ENCODE results near the gene RSRC2.
"Not testable (repeated sequence)": the region's sequence is repeated elsewhere in the genome, so short reads cannot be mapped to it uniquely, and the experiment has no call there.

The RSRC2 gene

DNA sequence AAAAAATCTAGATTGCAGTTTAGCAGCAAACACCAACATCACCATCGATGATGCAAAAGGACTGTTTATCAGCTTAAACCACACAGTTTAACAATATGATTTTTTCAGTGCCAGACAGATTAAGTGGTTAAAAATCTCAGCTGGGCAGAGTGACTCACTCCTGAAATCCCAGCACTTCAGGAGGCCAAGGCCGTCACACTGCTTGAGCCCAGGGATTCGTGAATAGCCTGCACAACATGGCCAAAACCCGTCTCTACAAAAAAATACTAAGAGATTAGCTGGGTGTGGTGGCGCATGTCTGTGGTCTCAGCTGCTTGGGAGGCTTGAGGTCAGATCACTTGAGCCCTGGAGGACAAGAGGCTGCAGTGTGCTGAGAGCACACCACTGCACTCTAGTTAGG, 8.9 kb downstream of the RSRC2 start:
- no peak for DNase-seq

DNA sequence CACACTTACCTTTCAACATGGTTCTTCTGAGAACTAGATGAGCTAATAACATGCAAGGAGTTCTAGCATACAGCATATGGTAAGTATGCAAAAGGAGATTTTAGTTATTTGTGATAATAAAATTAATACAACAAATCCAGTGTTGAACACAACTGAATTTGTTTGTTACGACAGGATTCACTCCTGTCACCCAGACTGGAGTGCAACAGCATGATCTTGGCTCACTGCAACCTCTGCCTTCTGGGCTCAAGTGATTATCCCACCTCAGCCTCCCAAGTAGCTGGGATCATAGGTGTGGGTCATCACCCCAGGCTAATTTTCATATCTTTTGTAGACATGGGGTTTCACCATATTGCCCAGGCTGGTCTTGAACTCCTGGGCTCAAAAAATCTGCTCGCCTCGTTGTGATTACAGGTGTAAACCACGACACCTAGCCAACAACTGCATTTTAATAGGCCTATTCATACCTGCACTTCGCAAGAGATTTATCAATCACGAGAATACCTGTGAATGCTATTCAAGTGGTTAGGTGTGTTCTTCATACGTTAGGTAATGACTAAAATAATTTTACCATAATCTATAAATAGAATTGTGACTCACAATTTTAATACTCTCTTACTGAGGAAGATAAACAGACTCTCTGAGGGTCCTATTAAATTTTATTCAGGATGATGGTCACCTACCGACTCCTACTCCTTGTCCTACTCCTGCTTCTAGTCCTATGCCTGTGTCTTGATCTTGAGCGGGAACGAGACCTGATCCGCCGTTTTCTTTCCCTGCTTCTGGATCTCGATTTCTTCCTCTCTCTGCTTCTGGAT, 10.0 kb downstream of the RSRC2 start:
- DNase-seq = no peak

DNA sequence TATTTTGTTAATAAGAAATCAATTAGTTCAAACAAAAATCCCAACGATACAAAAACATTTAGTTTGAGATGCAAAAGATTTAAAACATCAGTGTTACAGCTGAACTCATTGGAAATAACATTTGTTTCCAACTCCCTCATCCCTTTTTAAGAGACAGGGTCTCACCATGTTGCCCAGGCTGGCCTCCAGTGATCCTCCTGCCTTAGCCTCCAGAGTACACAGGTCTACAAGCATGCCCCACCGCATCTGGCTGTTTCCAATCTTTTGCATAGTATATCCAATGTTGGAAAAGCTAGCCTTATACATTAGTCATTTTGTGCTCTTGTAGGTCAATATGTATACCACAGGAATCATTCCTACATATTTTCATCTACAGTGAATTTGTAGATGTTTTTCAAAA, 11.5 kb downstream of the RSRC2 start:
- DNase-seq = no peak

DNA sequence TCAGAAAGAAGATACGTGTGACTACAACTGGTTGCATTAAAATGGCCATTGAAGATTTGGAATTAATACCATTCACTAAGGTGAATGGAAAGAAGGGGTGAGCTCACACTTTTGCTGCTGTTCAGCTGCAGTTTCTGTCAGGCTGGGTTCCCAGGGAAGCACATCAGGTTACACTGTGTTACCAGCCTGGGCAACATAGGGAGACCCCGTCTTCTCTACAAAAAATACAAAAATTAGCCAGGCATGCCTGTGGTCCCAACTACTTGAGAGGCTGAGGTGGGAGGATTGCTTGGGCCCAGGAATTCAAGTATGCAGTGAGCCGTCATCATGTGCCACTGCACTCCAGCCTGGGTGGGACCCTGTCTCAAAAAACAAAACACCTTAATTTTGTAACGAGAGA, 13.1 kb downstream of the RSRC2 start:
- no peak for DNase-seq

DNA sequence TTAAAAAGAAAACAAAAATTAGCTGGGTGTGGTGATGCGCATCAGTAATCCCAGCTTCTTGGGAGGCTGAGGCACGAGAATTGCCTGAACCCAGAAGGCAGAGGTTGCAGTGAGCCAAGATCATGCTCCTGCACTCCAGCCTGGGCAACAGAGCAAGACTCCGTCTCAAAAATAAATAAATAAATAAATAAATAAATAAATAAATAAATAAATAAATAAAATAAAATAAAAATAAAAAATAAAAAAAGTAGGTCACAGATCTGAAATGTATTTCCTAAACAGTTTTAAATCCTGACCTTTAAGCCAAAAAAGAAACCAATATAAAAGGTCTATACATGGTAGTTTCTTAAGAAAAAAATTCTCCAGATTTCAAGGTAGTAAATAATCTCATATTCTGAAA, 13.7 kb downstream of the RSRC2 start:
- DNase-seq = not testable (repeated sequence)

DNA sequence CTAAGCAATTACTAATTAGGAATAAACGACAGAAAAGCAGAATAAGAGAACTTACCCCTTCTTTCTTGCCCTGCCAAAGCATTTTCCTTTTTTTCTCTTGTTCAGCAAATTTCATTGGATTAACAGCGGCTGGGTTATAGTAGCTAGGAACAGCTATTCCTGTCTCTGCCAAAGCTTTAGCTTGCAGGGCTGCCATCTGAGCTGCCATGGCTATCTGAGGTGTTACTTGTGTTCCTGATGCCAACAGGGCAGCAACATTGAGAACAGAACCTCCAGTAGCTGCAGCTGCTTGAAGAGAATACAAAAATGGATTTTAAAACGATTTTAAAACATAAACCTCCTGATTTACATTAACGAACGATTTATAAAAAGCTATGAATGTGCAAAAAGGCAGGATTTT, 18.6 kb downstream of the RSRC2 start:
- DNase-seq = no peak

DNA sequence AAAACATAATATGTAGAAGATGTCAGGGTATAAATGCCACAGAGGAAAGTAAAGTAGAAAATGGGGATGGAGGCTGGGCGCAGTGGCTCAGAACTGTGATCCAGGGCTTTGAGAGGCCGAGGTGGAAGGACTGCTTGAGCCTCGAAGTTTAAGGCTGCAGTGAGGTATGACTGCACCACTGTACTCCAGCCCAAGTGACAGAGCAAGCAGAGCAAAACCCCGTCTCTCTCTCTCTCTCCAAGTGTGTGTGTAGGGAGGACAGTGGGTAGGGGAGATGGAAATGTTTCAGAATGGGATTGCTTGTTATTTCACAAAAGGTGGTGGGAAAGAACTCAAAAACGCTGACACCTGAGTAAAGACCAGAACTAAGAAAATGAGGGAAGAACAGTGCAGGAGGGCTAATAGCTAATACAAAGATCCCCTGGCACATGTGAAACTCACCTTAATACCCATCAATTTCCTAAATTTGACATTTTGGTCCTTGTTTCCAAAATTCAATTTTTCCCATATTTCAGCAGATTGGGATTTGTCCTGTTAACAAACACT, 20.3 kb downstream of the RSRC2 start:
- DNase-seq = no peak

DNA sequence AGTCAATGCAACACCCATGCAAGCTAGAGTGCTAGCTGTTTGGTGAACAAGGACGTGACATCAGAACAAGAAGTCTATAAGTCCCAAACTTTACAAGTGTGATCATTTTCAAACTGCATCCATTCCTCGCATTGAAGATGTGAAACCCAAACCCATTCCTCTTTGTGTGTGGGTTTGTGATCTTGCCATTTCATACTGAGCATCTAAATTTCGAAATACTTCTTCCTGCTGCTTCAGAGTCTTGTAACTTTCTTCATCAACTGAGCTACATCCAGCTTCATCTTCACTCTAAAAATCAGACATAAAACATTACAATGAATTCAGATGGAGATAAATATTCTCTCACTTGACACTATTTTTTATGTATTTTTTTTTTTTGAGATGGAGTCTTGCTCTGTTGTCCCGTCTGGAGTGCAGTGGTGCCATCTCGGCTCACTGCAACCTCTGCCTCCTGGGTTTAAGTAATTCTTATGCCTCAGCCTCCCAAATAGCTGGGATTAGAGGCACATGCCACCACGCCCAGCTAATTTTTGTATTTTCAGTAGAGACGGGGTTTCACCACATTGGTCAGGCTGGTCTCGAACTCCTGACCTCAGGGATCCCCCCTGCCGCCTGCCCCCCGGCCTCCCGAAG, 21.2 kb downstream of the RSRC2 start:
- no peak for DNase-seq

DNA sequence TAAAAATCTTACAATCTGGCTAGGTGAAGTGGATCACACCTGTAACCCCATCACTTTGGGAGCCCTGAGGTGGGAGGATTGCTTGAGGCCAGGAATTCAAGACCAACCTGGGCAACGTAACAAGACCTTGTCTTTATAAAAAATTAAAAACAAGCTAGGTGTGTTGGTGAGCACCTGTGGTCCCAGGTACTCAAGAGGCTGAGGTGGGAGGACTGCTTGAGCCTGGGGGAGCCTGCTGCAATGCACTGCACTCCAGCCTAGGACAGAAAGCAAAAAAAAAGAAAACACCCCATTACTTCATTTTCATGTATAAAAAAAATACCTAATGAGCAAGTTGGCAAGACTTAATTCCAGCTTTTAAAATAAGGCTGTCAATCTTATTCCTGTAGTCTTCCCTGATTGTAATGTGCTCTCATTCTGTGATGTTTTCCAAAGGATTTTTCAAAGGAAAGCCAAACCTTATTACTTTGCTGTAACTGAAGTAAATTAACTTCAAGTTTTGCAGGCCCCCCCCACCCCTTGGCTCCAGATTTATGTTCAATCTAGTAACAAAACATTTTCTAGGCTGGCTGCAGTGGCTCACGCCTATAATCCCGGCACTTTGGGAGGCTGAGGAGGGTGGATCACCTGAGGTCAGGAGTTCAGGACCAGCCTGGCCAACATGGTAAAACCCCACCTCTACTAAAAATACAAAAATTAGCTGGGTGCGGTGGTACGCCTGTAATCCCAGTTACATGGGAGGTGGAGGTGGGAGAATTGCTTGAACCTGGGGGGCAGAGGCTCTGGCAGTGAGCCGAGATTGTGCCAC, 22.7 kb downstream of the RSRC2 start:
- DNase-seq = no peak

DNA sequence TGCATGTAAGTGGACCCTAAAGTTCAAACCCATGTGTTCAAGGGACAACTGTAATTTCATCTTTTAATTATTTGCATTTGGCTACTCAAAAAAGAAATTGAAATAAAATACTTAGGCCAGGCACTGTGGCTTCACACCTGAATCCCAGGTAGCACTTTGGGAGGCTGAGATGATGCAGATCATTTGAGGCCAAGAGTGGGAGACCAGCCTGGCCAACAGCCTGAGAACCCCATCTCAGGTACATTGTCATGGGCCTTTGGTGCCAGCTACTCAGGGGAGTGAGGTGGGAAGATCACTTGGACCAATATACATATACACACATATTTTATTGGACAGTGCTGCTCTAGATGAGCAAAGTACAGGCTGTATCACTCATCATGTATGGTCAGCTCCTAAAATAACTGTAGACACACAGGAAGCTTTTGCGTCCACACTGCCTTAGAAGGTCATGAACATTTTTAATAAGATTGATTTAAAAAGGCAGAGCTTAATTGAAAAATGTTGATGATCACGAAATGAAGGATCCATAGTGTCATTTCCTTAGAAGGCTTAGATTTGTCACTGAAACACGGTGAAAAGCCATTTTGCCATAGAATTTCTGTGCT, 23.5 kb downstream of the RSRC2 start:
- no peak for DNase-seq

DNA sequence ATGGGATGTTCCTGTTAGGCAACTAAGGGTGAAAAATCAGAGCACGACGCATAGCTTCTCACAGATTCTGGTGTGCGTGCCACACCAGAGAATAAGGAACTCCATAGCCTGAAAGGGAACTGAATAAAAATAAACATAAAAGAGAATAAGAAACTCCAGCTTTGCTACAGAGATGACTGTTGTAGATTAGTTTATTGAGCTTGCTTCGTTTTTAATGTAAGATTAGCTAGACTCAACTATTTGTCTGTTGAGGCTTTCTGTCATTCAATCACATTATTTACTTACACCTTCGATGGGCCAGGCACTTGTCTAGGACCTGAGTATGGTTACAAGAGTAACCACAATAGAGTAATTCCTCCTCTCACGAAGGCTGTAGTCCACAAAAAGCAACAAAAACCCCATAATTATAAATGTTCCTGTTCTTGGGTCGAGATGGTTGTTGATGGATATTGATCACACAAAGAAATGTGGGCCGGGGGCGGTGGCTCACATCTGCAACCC, 25.2 kb downstream of the RSRC2 start:
- no peak for DNase-seq

DNA sequence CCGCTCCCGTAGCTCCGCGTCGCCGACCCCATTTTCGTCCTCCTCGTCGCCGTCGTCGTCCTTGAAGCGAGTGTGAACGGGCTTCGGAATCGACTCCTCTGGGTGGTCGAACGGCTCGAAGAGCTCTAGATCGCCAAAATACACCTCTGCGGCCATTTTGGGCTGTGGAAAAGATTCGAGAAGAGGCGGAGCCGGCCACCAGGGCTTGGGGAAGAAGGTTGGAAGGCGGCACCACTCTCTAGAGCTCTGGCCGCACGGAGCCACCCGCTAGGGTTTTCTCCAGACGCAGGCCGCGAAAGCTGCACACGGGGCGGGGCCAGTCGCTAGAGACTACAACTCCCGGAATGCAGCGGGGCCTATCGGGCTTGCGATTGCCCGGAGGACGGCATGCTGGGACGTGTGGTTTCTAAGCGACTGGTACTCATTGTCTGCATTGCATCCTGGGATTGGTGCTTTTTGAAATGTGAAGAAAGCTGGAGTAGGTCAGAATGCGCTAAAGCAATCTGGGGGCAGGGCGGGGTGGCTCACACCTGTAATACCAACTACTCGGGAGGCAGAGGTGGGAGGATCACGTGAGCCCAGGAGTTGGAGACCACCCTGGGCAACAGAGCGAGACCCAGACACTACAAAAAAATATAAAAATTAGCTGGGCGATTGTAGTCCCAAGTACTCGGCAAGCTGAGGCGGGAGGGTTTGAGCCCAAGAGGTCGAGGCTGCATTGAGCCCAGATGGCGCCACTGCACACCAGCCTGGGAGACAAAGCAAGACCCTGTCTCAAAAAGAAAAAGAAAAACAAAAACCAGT, 25.8 kb downstream of the RSRC2 start, which contains the start of gene ZCCHC8:
ZCCHC8 (minus strand) TSS at position 248 of the 804 bp plus-strand sequence; CDS start at position 156, 92 bp downstream.
- peak; percentile 96 for DNase-seq

DNA sequence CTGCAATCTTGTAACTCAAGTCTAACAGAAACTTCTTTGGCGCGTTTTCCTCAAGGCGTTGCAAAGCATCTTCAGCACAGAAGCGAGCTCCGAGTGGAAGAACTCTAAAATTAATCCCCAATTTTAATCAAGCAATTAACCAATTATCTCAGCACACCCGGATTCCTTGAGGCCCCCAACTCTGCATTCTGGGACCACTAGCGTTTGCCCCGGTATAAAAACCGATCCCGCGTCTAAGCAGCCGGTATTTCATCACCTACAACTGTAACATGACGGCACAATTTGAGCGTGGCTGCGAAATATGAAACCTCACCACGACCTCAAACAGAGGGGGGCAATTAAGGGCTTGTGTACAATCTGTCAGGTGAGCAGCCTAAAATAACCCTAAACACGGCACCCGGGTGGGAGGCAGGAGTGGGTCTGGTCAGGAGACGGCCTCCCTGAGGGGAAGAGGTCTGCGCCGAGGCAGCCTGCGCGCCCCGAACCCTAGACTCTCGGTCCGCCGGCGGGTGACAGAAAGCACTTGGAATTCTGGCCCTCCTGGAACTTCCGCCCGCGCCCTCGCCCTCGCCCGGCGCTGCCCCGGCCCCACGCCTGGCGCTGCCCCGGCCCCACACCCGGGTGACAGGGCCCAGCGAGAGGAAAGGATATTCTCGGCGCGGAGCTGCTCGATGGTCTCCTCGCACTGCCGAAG, 26.6 kb downstream of the RSRC2 start:
- DNase-seq = peak; percentile 34

DNA sequence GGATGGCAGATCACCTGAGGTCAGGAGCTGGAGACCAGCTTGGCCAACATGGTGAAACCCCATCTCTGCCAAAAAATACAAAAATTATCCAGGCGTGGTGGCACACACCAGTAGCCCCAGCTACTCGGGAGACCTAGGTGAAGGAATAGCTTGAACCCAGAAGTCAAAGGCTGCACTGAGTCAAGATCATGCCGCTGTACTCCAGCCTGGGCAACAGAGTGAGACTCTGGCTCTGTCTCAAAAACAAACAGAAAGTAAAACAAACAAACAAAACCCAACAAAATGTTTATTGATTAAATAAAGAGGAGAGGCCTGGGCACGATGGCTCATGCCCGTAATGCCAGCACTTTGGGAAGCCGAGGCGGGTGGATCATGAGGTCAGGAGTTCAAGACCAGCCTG, 31.5 kb downstream of the RSRC2 start:
- no peak for DNase-seq

DNA sequence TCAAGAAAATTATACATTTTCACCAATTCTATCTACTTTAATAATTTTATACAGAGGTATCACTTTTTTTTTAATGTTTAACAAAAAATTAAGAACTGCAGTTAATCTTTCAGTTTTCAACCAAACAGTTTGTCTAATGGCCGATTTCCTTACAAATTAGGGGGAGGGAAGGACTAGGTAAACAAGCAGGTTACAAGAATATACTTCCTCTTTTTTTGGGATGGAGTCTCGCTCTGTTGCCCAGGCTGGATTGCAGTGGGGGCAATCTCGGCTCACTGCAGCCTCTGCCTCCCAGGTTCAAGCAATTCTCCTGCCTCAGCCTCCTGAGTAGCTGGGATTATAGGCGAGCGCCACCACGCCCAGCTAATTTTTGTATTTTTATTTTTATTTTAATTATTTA, 33.5 kb downstream of the RSRC2 start:
- DNase-seq = not testable (repeated sequence)

DNA sequence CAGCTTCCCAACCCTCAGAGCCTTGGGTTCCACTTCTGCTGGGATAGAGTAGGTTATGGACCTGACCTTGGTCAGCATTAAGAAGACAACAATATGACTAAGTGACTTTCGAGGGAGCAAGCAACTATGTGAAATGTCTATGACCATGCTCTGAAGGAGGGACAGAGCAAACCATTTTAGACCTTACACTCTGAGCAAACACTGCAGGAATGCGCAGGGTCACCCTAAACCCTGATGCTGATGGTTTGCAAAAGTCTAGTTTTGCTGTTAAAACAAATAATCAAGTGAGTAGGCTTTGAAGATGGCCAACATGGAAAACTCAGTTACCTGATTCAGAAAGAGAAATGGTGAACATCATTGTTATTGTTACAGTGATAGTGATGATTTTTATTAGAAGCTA, 34.7 kb downstream of the RSRC2 start:
- no peak for DNase-seq

DNA sequence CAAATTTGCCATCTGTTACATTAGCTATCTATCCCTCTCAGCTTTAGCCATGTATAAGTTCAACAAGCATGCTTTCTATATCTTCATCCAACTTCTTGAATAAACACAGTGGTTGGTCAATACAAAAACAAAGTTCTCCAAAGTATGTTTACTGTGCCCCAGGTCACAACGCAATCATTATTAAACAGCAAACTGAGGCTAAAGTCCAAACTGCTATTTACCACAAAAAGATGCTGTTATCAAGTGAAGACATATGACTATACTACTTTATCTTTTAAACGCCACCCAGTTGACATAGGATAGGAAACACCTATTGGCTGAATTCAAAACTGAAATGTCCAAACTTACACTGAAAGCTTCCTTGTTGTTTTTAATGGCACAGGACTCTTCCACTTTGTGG, 37.7 kb downstream of the RSRC2 start:
- DNase-seq = no peak

DNA sequence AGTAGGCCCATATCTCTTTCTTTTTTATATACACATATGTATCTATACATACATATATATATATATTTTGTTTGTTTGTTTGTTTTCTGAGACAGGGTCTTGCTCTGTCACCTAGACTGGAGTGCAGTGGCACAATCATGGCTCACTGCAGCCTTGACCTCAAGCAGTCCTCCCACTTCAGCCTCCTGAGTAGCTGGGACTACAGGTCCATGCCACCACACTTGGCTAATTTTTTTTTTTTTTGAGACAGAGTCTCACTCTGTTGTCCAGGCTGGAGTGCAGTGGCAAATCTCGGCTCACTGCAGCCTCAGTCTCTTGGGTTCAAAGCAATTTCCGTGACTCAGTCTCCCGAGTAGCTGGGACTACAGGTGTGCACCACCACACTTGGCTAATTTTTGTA, 38.9 kb downstream of the RSRC2 start:
- not testable (repeated sequence) for DNase-seq

DNA sequence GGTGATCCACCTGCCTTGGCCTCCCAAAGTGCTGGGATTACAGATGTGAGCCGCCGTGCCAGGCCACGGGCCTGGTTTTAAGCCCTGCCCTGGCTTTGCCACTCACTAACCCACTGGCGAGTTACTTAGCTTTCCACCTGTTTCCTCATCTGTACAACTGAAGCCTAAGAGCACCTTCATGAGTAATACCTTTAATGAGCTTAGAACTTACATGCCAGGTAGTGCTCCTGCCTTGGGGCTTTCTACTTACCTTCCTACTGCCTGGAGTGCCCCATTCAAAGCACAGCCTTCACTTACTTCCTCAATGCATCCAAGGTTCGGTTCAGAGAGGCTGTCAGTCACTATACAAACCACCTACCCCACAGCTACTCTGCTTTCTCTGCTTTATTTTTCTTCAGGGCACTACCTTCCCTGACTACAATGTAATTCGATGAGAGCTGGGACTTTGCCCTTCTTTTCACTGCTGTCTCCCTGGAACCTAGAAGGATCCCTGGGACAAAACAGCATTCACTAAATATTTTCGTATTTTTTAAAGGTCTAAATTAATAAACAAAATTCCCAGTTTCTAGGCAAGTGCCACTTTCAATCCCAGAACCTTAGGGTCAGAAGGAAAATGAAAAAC, 39.8 kb downstream of the RSRC2 start:
- DNase-seq = no peak

DNA sequence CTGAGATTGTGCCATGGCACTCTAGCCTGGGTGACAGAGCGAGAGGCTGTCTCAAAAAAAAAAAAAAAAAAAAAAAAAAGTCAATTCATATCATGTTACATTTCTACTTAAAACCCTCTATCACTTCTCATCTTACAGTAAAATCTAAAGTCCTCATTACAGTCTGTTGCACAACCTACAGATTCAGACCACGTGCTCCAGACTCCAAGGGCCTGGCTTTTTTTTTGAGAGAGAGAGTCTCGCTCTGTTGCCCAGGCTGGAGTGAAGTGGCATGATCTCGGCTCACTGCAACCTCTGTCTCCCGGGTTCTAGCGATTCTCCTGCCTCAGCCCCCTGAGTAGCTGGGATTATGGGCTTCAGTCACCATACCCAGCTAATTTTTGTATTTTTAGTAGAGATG, 40.4 kb downstream of the RSRC2 start:
- not testable (repeated sequence) for DNase-seq

DNA sequence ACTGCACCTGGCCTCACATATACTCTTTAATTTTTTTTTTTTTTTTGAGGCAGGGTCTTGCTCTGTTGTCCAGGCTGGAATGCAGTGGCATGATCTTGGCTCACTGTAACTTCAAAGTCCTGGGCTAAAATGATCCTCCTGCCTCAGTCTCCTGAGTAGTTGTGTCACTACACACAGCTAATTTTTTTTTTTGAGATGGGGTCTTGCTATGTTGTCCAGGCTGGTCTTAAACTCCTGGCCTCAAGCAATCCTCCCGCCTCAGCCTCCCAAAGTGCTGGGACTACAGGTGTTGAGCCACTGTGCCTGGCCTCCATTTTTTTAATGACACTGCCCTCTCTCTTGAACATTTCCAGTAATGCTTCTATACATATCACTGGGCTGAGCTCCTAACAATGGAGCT, 42.4 kb downstream of the RSRC2 start:
- DNase-seq = not testable (repeated sequence)
